ENCODE results near the gene MYT1. TPM values are rescaled to one million over a fixed set of nuclear protein-coding genes. Genes with fewer than 3 reads are reported as not detected.

MYT1 gene
- polyA plus RNA-seq, 3 donors: not detected

GRCh38 chr20:64181391-64181790 lies 17.1 kb downstream of the MYT1 start:
- Histone ChIP-seq H3K9me3 (replicated peaks in 1 of 2; ENCODE audit: control insufficient read depth in 1 of 2, insufficient read depth in 1 of 2, low read length in 2 of 2) (peaks cover 3 to 20% of the 10 kb centered on the region in 2 donors), H3K4me1 (ENCODE audit: control insufficient read depth in 1 of 2, insufficient read depth in 2 of 2, low read length in 2 of 2) (no peaks in the 10 kb centered on the region), H3K27me3 (ENCODE audit: control insufficient read depth in 2 of 2, insufficient read depth in 2 of 2, low read length in 2 of 2) (no peaks in the 10 kb centered on the region), H3K79me2 (ENCODE audit: insufficient read depth, low read length) (no peaks in the 10 kb centered on the region), H2AFZ (ENCODE audit: insufficient read depth, low read depth, low read length, poor library complexity, severe bottlenecking) (no peak overlapping the region), H4K20me1 (ENCODE audit: insufficient read depth, low read length) (no peaks in the 10 kb centered on the region), H3K9ac (ENCODE audit: insufficient read depth, low read length, poor library complexity, severe bottlenecking) (no peak overlapping the region), H3K4me2 (replicated peaks; ENCODE audit: extremely low read depth, low read length, poor library complexity, severe bottlenecking) (no peak overlapping the region), H3K4me3 (replicated peaks in 1 of 3; ENCODE audit: low read depth in 2 of 3, low read length in 3 of 3) (no peak overlapping the region), H3K36me3 (replicated peaks in 1 of 2; ENCODE audit: control insufficient read depth in 1 of 2, insufficient read depth in 2 of 2, low read length in 2 of 2) (no peaks in the 10 kb centered on the region), H3K27ac (ENCODE audit: low read depth in 1 of 2, low read length in 2 of 2) (no peak overlapping the region)
- no peak overlapping the region for H3K4me3 Mint-ChIP-seq
- no peak for TF ChIP-seq CTCF (IDR thresholded peaks at IDR 0.05)
- H3K27me3 Mint-ChIP-seq (ENCODE audit: low read depth in 3 of 3): peaks cover 0 to 6% (median 3%) of the 10 kb centered on the region in 3 donors
- no peaks in the 10 kb centered on the region for H3K4me1 Mint-ChIP-seq
- 92% methylated on average over 4 of the region's 5 CpGs for WGBS (ENCODE audit: insufficient coverage)
- no peak for DNase-seq
- intact Hi-C loops (cut with micrococcal nuclease): no loop called here
- H3K27ac Mint-ChIP-seq: no peak overlapping the region
- H3K36me3 Mint-ChIP-seq: no peaks in the 10 kb centered on the region
- peaks cover 2 to 29% (median 13%) of the 10 kb centered on the region in 7 donors for H3K9me3 Mint-ChIP-seq

GRCh38 chr20:64182146-64182865 lies 18.1 kb downstream of the MYT1 start:
- no peaks in the 10 kb centered on the region for H3K4me1 ChIP-seq (ENCODE audit: control insufficient read depth in 1 of 2, insufficient read depth in 2 of 2, low read length in 2 of 2)
- H3K36me3 ChIP-seq (replicated peaks in 1 of 2; ENCODE audit: control insufficient read depth in 1 of 2, insufficient read depth in 2 of 2, low read length in 2 of 2): no peaks in the 10 kb centered on the region
- H3K4me2 ChIP-seq (replicated peaks; ENCODE audit: extremely low read depth, low read length, poor library complexity, severe bottlenecking): no peak overlapping the region
- H3K9me3 ChIP-seq (replicated peaks in 1 of 2; ENCODE audit: control insufficient read depth in 1 of 2, insufficient read depth in 1 of 2, low read length in 2 of 2): peaks cover 4 to 29% of the 10 kb centered on the region in 2 donors
- H3K4me3 ChIP-seq (replicated peaks in 1 of 3; ENCODE audit: low read depth in 2 of 3, low read length in 3 of 3): no peak overlapping the region
- Mint-ChIP-seq H3K9me3 (peaks cover 2 to 28% (median 19%) of the 10 kb centered on the region in 7 donors), H3K4me1 (no peaks in the 10 kb centered on the region), H3K27me3 (ENCODE audit: low read depth in 3 of 3) (peaks cover 0 to 3% (median 3%) of the 10 kb centered on the region in 3 donors), H3K36me3 (no peaks in the 10 kb centered on the region), H3K27ac (no peak overlapping the region), H3K4me3 (no peak overlapping the region)
- no peak overlapping the region for H2AFZ ChIP-seq (ENCODE audit: insufficient read depth, low read depth, low read length, poor library complexity, severe bottlenecking)
- no peak overlapping the region for H3K9ac ChIP-seq (ENCODE audit: insufficient read depth, low read length, poor library complexity, severe bottlenecking)
- no peak for DNase-seq
- WGBS (ENCODE audit: insufficient coverage): 95% methylated on average over 13 of the region's 16 CpGs
- intact Hi-C loops (cut with micrococcal nuclease): no loop called here
- H3K79me2 ChIP-seq (ENCODE audit: insufficient read depth, low read length): no peaks in the 10 kb centered on the region
- TF ChIP-seq CTCF (IDR thresholded peaks at IDR 0.05): no peak
- no peaks in the 10 kb centered on the region for H3K27me3 ChIP-seq (ENCODE audit: control insufficient read depth in 2 of 2, insufficient read depth in 2 of 2, low read length in 2 of 2)
- no peaks in the 10 kb centered on the region for H4K20me1 ChIP-seq (ENCODE audit: insufficient read depth, low read length)
- no peak overlapping the region for H3K27ac ChIP-seq (ENCODE audit: low read depth in 1 of 2, low read length in 2 of 2)

Data from CD14-positive monocyte (primary cell).